Measurements from ENCODE around the gene FANCE.

Gene FANCE

DNA sequence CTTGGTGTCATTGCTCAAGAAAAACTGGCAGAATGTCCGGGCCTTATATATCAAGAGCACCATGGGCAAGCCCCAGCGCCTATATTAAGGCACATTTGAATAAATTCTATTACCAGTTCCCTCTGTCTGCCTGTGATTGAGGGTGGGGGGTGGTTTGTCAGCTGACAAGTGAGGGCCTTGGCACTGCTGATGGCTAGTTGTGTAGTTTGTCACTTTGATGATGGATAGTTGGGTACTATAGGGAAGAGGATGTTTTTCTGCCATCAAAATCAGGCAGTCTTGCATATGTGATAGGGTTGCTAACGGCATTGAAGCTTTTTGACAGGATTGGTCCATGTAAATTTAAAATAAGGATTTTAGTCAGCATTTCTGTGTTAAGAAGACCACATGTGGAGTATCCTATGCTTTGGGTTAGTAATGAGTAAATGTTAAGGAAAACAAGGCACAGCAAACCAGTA, 18.6 kb downstream of the FANCE start:
- DNase-seq (ENCODE audit: low read depth) = no peak
- in situ Hi-C loops (cut with HindIII; ENCODE audit: low sequenced_read_pairs) = no loop called here
- H3K4me3 ChIP-seq (ENCODE audit: low read depth, low read length) = peak overlapping the region; percentile 95
- TF ChIP-seq, protein P1, sequence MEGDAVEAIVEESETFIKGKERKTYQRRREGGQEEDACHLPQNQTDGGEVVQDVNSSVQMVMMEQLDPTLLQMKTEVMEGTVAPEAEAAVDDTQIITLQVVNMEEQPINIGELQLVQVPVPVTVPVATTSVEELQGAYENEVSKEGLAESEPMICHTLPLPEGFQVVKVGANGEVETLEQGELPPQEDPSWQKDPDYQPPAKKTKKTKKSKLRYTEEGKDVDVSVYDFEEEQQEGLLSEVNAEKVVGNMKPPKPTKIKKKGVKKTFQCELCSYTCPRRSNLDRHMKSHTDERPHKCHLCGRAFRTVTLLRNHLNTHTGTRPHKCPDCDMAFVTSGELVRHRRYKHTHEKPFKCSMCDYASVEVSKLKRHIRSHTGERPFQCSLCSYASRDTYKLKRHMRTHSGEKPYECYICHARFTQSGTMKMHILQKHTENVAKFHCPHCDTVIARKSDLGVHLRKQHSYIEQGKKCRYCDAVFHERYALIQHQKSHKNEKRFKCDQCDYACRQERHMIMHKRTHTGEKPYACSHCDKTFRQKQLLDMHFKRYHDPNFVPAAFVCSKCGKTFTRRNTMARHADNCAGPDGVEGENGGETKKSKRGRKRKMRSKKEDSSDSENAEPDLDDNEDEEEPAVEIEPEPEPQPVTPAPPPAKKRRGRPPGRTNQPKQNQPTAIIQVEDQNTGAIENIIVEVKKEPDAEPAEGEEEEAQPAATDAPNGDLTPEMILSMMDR (IDR thresholded peaks at IDR 0.05; ENCODE audit: low read depth, low read length, missing control alignments) = no peak

DNA sequence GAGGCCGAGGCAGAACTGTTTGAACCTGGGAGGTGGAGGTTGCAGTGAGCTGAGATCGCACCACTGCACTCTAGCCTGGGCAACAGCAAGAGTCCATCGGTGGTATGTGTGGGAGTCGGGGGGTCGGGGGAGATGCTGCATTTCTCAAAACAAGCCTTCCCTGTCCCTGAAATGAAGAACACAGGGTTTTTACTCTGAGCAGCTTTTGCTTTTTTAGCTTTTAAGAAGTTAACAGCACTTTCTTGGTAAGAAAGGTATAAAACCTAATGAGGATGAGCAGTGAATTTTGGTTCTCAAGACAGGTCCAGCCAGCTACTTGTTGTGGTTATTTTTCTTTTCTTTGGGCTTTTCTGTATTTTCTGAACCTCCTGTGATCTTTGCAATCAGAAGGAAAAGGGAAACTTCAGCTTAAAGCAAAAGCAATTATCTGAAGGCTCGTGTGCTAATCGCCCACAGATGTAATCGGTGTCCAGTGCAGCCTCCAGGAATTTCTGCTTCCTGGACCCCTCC, 19.8 kb downstream of the FANCE start:
- no peak overlapping the region for H3K4me3 ChIP-seq (ENCODE audit: low read depth, low read length)
- TF ChIP-seq, protein P1 (IDR thresholded peaks at IDR 0.05; ENCODE audit: low read depth, low read length, missing control alignments) = no peak
- no peak for DNase-seq (ENCODE audit: low read depth)
- in situ Hi-C loops (cut with HindIII; ENCODE audit: low sequenced_read_pairs) = no loop called here

DNA sequence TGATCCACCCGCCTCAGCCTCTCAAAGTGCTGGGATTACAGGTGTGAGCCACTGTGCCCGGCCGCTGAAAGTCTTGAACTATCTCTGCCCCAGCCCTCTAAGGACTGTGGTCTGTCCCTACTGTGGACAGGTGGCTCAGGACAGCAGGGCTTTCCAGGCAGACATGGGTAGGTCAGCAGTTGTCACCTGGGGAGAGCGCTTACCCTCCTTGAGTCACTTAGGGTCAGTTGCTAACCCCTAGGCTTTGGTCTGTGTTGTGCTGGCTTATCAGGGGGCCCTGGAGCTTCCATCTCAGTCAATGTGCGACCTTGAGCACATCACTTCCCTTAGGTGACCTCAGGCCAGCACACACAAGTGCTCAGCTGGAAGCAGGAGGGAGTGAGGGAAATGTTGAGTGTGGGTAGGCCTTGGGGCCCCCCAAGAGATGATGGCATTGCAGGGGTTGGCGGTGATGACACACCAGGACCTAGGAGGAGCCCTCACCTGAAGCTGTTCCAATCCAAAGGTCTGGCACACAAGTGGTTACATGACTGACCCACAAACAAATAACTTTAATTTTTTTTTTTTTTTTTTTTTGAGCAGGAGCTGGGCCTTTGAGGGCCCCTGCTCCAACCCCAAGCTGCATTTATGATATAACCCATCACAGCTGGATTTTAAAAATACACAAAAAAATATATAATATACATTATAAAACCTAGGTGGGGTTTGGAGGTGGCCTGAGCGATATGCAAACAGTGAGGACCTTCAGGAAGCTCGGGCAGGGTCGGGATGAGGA, 21.1 kb downstream of the FANCE start:
- TF ChIP-seq, protein P1 (IDR thresholded peaks at IDR 0.05; ENCODE audit: low read depth, low read length, missing control alignments) = no peak
- in situ Hi-C loops (cut with HindIII; ENCODE audit: low sequenced_read_pairs) = no loop called here
- H3K4me3 ChIP-seq (ENCODE audit: low read depth, low read length) = no peak overlapping the region
- no peak for DNase-seq (ENCODE audit: low read depth)

GRCh38 chr6:35473850-35474130, 21.7 kb downstream of the FANCE start:
- in situ Hi-C loops (cut with HindIII; ENCODE audit: low sequenced_read_pairs) = no loop called here
- TF ChIP-seq, protein P1 (IDR thresholded peaks at IDR 0.05; ENCODE audit: low read depth, low read length, missing control alignments) = no peak
- no peak for DNase-seq (ENCODE audit: low read depth)
- H3K4me3 ChIP-seq (ENCODE audit: low read depth, low read length) = no peak overlapping the region

GRCh38 chr6:35474131-35474941, 22.2 kb downstream of the FANCE start:
- in situ Hi-C loops (cut with HindIII; ENCODE audit: low sequenced_read_pairs) = no loop called here
- no peak for DNase-seq (ENCODE audit: low read depth)
- TF ChIP-seq, protein P1 (IDR thresholded peaks at IDR 0.05; ENCODE audit: low read depth, low read length, missing control alignments) = no peak
- H3K4me3 ChIP-seq (ENCODE audit: low read depth, low read length) = no peak overlapping the region

- in situ Hi-C loops (cut with HindIII; ENCODE audit: low sequenced_read_pairs) = no loop called here
- DNase-seq (ENCODE audit: low read depth) = no peak
Measured at GRCh38 chr6:35474942-35475570, 22.9 kb downstream of the FANCE start.

More at GRCh38 chr6:35474942-35475570, 22.9 kb downstream of the FANCE start:
- H3K4me3 ChIP-seq (ENCODE audit: low read depth, low read length) = no peak overlapping the region
- TF ChIP-seq, protein P1 (IDR thresholded peaks at IDR 0.05; ENCODE audit: low read depth, low read length, missing control alignments) = no peak
